Omental fat pad (tissue), 4 donors: ENCODE results near the gene B3GALT5. TPM values are rescaled to one million over a fixed set of nuclear protein-coding genes. Genes with fewer than 3 reads are reported as not detected.
"Not testable (repeated sequence)": the region's sequence is repeated elsewhere in the genome, so short reads cannot be mapped to it uniquely, and the experiment has no call there.

ENCODE experiments used
- ATAC-seq: fragments of 150-250 bp; one replicate; pipeline ENCODE4 v1.9.1; 2016; ENCODE audit warnings: mild to moderate bottlenecking, moderate library complexity; ENCODE audit not compliant: low FRiP score
- DNase-seq: peaks from one replicate; pipeline ENCODE4 v3.0.0-alpha.2; 2019; ENCODE audit warnings: low spot score
- CTCF ChIP-seq, 3 donors: fragments of 450-650 bp; IDR thresholded peaks; one replicate each; pipeline ENCODE4 v1.5.1; 2016 to 2017; ENCODE audit warnings: antibody characterized with exemption in 3 of 3, mild to moderate bottlenecking in 3 of 3, moderate library complexity in 2 of 3
- total RNA-seq, 4 donors: library from RNA; depleted of rRNA; stranded (reverse); fragments of >200 nt; gene quantifications; one replicate each; pipeline ENCODE4 v1.1.0, GENCODE V29; 2016

Gene B3GALT5
- total RNA-seq, 4 donors from 2014 or later = not detected

GRCh38 chr21:39680216-39680615 lies 67.5 kb downstream of the B3GALT5 start:
- ATAC-seq (no peak), DNase-seq (no peak)
- no peak for TF ChIP-seq CTCF (IDR thresholded peaks at IDR 0.05)

- TF ChIP-seq CTCF (IDR thresholded peaks at IDR 0.05) = no peak
- DNase-seq (no peak), ATAC-seq (no peak)
Measured at GRCh38 chr21:39681257-39681656, 68.5 kb downstream of the B3GALT5 start.

- ATAC-seq = no peak
- TF ChIP-seq CTCF (IDR thresholded peaks at IDR 0.05) = no peak
- no peak for DNase-seq
Measured at GRCh38 chr21:39681845-39682244, 69.1 kb downstream of the B3GALT5 start.

- no peak for ATAC-seq
- DNase-seq = no peak
- TF ChIP-seq CTCF (IDR thresholded peaks at IDR 0.05) = no peak
Measured at GRCh38 chr21:39685236-39685635, 72.5 kb downstream of the B3GALT5 start.

GRCh38 chr21:39685991-39686390 lies 73.3 kb downstream of the B3GALT5 start:
- no peak for TF ChIP-seq CTCF (IDR thresholded peaks at IDR 0.05)
- DNase-seq (no peak), ATAC-seq (no peak)

GRCh38 chr21:39686646-39687468 lies 74.1 kb downstream of the B3GALT5 start:
- no peak for ATAC-seq
- no peak for TF ChIP-seq CTCF (IDR thresholded peaks at IDR 0.05)
- no peak for DNase-seq

GRCh38 chr21:39688010-39688409 lies 75.3 kb downstream of the B3GALT5 start:
- ATAC-seq (no peak), DNase-seq (no peak)
- no peak for TF ChIP-seq CTCF (IDR thresholded peaks at IDR 0.05)

GRCh38 chr21:39689860-39690259 lies 77.1 kb downstream of the B3GALT5 start:
- DNase-seq, ATAC-seq: not testable (repeated sequence)
